HG03457 (cell line): ENCODE results near the gene PERP.

ENCODE experiments used
- ATAC-seq: cut with Tn5 transposase; IDR thresholded peaks from one replicate; pipeline ENCODE4 v1.9.1; 2021; ENCODE audit warnings: moderate number of reproducible peaks; ENCODE audit not compliant: unreplicated experiment

Gene PERP

GRCh38 chr6:138063726-138064125, 43.5 kb downstream of the PERP start:
- no peak for ATAC-seq

GRCh38 chr6:138054982-138055381, 52.2 kb downstream of the PERP start:
- ATAC-seq: no peak

- ATAC-seq: no peak
Observed at GRCh38 chr6:138052783-138053182, 54.4 kb downstream of the PERP start.

DNA sequence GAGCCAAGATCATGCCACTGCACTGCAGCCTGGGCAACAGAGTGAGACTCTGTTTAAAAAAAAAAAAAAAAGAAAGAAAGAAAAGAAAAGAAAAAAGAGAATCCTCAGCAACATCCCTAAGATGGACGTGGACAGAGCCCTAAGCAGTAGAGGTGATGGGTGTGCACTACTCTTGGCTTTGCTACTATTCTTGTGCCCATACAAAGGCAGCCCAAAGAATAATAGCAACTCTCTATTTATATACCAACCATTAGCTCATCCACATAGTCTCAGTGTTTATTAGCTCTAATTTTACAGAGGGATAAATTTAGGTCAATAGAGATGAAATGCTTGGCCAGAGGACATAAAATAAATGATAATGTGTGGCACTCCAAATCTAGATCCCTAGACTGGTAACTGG, 62.2 kb downstream of the PERP start:
- ATAC-seq: no peak

GRCh38 chr6:138044458-138044857, 62.8 kb downstream of the PERP start:
- no peak for ATAC-seq
